H9 (cell line): ENCODE results near the gene BASP1. TPM values are rescaled to one million over a fixed set of nuclear protein-coding genes. Genes with fewer than 3 reads are reported as not detected.

ENCODE experiments used
- DNase-seq: peaks from one replicate; pipeline ENCODE4 v3.0.0-alpha.2; 2017
- H2AFZ ChIP-seq: one replicate; pipeline ENCODE4 v1.6.1; 2013; ENCODE audit warnings: mild to moderate bottlenecking, low read length, control low read depth, moderate library complexity
- H2AK5ac ChIP-seq: 2 replicates; pipeline ENCODE4 v1.6.1; 2013; ENCODE audit warnings: low read length, control low read depth, mixed read lengths; ENCODE audit not compliant: insufficient read length
- H2BK120ac ChIP-seq: one replicate; pipeline ENCODE4 v1.6.1; 2013; ENCODE audit warnings: low read depth, mild to moderate bottlenecking, low read length, control low read depth, inconsistent platforms; ENCODE audit not compliant: poor library complexity, severe bottlenecking
- H2BK12ac ChIP-seq: 2 replicates; pipeline ENCODE4 v1.6.1; 2013; ENCODE audit warnings: low read length, control low read depth, mixed read lengths, low read depth; ENCODE audit not compliant: insufficient read length
- H2BK15ac ChIP-seq: 2 replicates; pipeline ENCODE4 v1.6.1; 2013; ENCODE audit warnings: low read depth, low read length, control low read depth
- H2BK20ac ChIP-seq: one replicate; pipeline ENCODE4 v1.6.1; 2013; ENCODE audit warnings: low read depth, mild to moderate bottlenecking, low read length, control low read depth, inconsistent platforms; ENCODE audit not compliant: poor library complexity, severe bottlenecking
- H2BK5ac ChIP-seq: 2 replicates; pipeline ENCODE4 v1.6.1; 2013; ENCODE audit warnings: low read length, control low read depth, mixed read lengths; ENCODE audit not compliant: insufficient read length
- H3K14ac ChIP-seq: 2 replicates; pipeline ENCODE4 v1.6.1; 2013; ENCODE audit warnings: low read length, control low read depth; ENCODE audit not compliant: insufficient read depth
- H3K18ac ChIP-seq: 2 replicates; pipeline ENCODE4 v1.6.1; 2013; ENCODE audit warnings: low read depth, mild to moderate bottlenecking, mixed read lengths, low read length, control low read depth; ENCODE audit not compliant: insufficient read length
- H3K23ac ChIP-seq: 2 replicates; pipeline ENCODE4 v1.6.1; 2013; ENCODE audit warnings: low read length, control low read depth, mixed read lengths, low read depth; ENCODE audit not compliant: insufficient read length
- H3K23me2 ChIP-seq: 2 replicates; pipeline ENCODE4 v1.6.1; 2013; ENCODE audit warnings: low read depth, mild to moderate bottlenecking, mixed read lengths, low read length, control low read depth; ENCODE audit not compliant: insufficient read length, poor library complexity, severe bottlenecking
- H3K27ac ChIP-seq: 2 replicates; pipeline ENCODE4 v1.5.1; 2013; ENCODE audit warnings: low read length, control low read depth, mixed read lengths, low read depth; ENCODE audit not compliant: insufficient read length
- H3K27me3 ChIP-seq: 2 replicates; pipeline ENCODE4 v1.6.1; 2013; ENCODE audit warnings: low read length, control low read depth, inconsistent platforms; ENCODE audit not compliant: insufficient read depth
- H3K4ac ChIP-seq: 2 replicates; pipeline ENCODE4 v1.6.1; 2013; ENCODE audit warnings: low read depth, mild to moderate bottlenecking, control low read depth, inconsistent platforms, low read length, moderate library complexity
- H3K4me1 ChIP-seq: 2 replicates; pipeline ENCODE4 v1.6.1; 2013; ENCODE audit warnings: low read length, control low read depth, inconsistent platforms; ENCODE audit not compliant: insufficient read depth
- H3K4me2 ChIP-seq: 2 replicates; pipeline ENCODE4 v1.6.1; 2013; ENCODE audit warnings: low read length, control low read depth, mixed read lengths; ENCODE audit not compliant: insufficient read length, insufficient read depth
- H3K56ac ChIP-seq: 2 replicates; pipeline ENCODE4 v1.6.1; 2013; ENCODE audit warnings: low read depth, mild to moderate bottlenecking, mixed read lengths, low read length, control low read depth; ENCODE audit not compliant: insufficient read length
- H3K79me1 ChIP-seq: 2 replicates; pipeline ENCODE4 v1.6.1; 2013; ENCODE audit warnings: low read depth, mild to moderate bottlenecking, moderate library complexity, low read length, control low read depth, inconsistent platforms; ENCODE audit not compliant: insufficient read depth, poor library complexity, severe bottlenecking
- H3K79me2 ChIP-seq: 2 replicates; pipeline ENCODE4 v1.6.1; 2013; ENCODE audit warnings: low read length, control low read depth, inconsistent platforms; ENCODE audit not compliant: insufficient read depth
- H3K9ac ChIP-seq: 2 replicates; pipeline ENCODE4 v1.6.1; 2013; ENCODE audit warnings: low read length, control low read depth, mixed read lengths; ENCODE audit not compliant: insufficient read length; ENCODE audit errors: extremely low read depth
- H3K9me3 ChIP-seq: one replicate; pipeline ENCODE4 v1.6.1; 2013; ENCODE audit warnings: low read depth, low read length, inconsistent platforms; ENCODE audit not compliant: control insufficient read depth
- H3T11ph ChIP-seq: one replicate; pipeline ENCODE4 v1.6.1; 2013; ENCODE audit warnings: mild to moderate bottlenecking, low read length, control low read depth, inconsistent platforms
- H4K20me1 ChIP-seq: one replicate; pipeline ENCODE4 v1.6.1; 2013; ENCODE audit not compliant: control insufficient read depth, insufficient read length, insufficient read depth
- H4K5ac ChIP-seq: 2 replicates; pipeline ENCODE4 v1.6.1; 2013; ENCODE audit warnings: low read depth, mild to moderate bottlenecking, mixed read lengths, low read length, control low read depth; ENCODE audit not compliant: insufficient read length
- H4K8ac ChIP-seq: replicated peaks from 2 replicates; pipeline ENCODE4 v1.6.1; 2013; ENCODE audit warnings: low read length, control low read depth, mixed read lengths, low read depth; ENCODE audit not compliant: insufficient read length
- H4K91ac ChIP-seq: 2 replicates; pipeline ENCODE4 v1.6.1; 2013; ENCODE audit warnings: low read depth, mild to moderate bottlenecking, moderate library complexity, mixed read lengths, low read length, control low read depth; ENCODE audit not compliant: insufficient read length
- H3K27ac Mint-ChIP-seq, 3 experiments: 2 replicates in 2 of 3; 3 replicates in 1 of 3; pipeline ENCODE4 v1.8.0; 2020 to 2021; ENCODE audit warnings: mixed read lengths in 3 of 3, mild to moderate bottlenecking in 1 of 3, moderate library complexity in 1 of 3
- H3K27me3 Mint-ChIP-seq: 2 replicates; pipeline ENCODE4 v1.8.0; 2021; ENCODE audit warnings: low read depth, mild to moderate bottlenecking, moderate library complexity, mixed read lengths
- H3K36me3 Mint-ChIP-seq, 3 experiments: 2 replicates in 2 of 3; 3 replicates in 1 of 3; pipeline ENCODE4 v1.8.0; 2020 to 2021; ENCODE audit warnings: low read depth in 3 of 3, mixed read lengths in 3 of 3; ENCODE audit not compliant: insufficient read depth in 1 of 3
- H3K4me1 Mint-ChIP-seq, 2 experiments: 2 replicates each; pipeline ENCODE4 v1.8.0; 2020; ENCODE audit warnings: mixed read lengths in 2 of 2
- H3K4me3 Mint-ChIP-seq, 2 experiments: 2 replicates in 1 of 2; 3 replicates in 1 of 2; pipeline ENCODE4 v1.8.0; 2020 to 2021; ENCODE audit warnings: mild to moderate bottlenecking in 2 of 2, mixed read lengths in 2 of 2, moderate library complexity in 1 of 2
- H3K9me3 Mint-ChIP-seq, 2 experiments: 2 replicates in 1 of 2; 3 replicates in 1 of 2; pipeline ENCODE4 v1.8.0; 2020; ENCODE audit warnings: mild to moderate bottlenecking in 2 of 2, mixed read lengths in 2 of 2, moderate library complexity in 1 of 2
- CTCF ChIP-seq: fragments of 200-600 bp; sonication (generic); conservative IDR thresholded peaks from 3 replicates; pipeline ENCODE4 v1.8.0; 2021; ENCODE audit warnings: antibody characterized with exemption, mild to moderate bottlenecking
- WGBS: extraction: QIAGEN DNeasy Blood & Tissue Kit; methylation state at CpG from one replicate; pipeline ENCODE4 v1.1.7; 2013; ENCODE audit warnings: missing lambda C conversion rate, low lambda C conversion rate, mixed read lengths; ENCODE audit not compliant: insufficient read length; ENCODE audit errors: extremely low coverage; 5-methylcytosine and 5-hydroxymethylcytosine counted together
- total RNA-seq: library from RNA; stranded (reverse); gene quantifications from 2 replicates; pipeline ENCODE4 v1.2.1, GENCODE V29; 2021

The BASP1 gene
- total RNA-seq, 1 experiment from 2014 or later, result 180 TPM

DNA sequence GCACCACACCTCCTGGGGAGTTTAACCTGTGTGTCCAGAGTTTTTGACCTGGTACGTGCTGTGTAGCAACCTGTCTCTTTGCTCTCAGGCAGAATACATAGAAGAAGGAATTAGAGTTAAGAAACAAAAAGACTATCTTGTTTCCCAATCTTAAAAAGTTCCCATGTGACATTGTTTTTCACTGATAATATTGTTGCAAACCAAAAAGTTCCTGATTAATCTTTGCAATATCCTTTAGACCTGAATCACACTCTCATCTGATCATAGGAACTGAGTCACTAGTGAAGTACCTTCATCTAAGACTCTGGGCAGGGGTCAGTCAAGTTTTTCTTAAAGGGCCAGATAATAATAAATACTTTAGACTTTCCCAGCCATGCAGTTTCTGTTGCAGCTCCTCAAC lies 35.1 kb downstream of the BASP1 start:
- no peak overlapping the region for H2BK120ac ChIP-seq
- no peaks in the 10 kb centered on the region for H3K27me3 ChIP-seq
- no peak overlapping the region for H3K9ac ChIP-seq
- H3K14ac ChIP-seq, result no peak overlapping the region
- TF ChIP-seq CTCF, result no peak
- no peak overlapping the region for H3K4me2 ChIP-seq
- H3K23ac ChIP-seq, result no peak overlapping the region
- no peaks in the 10 kb centered on the region for H3K9me3 ChIP-seq
- no peak overlapping the region for H4K5ac ChIP-seq
- no peak overlapping the region for H2BK20ac ChIP-seq
- no peak overlapping the region for H2AFZ ChIP-seq
- peaks cover 23% of the 10 kb centered on the region; the same call in 1 of the 2 replicates for H3K79me2 ChIP-seq
- H3K56ac ChIP-seq, result no peak overlapping the region
- H3K18ac ChIP-seq, result no peak overlapping the region
- Mint-ChIP-seq H3K4me3 (no peak overlapping the region), H3K9me3 (peaks cover 0 to 4% of the 10 kb centered on the region in 2 experiments; a peak in 1 of 5 replicates), H3K27me3 (no peaks in the 10 kb centered on the region), H3K27ac (no peak overlapping the region; a peak in 1 of 7 replicates), H3K4me1 (peaks cover 52 to 54% of the 10 kb centered on the region in 2 experiments), H3K36me3 (peaks cover 49 to 66% (median 53%) of the 10 kb centered on the region in 3 experiments)
- no peak overlapping the region for H4K8ac ChIP-seq
- DNase-seq, result no peak
- H4K91ac ChIP-seq, result no peak overlapping the region
- no peaks in the 10 kb centered on the region for H3K23me2 ChIP-seq
- no peak overlapping the region for H3K27ac ChIP-seq
- H4K20me1 ChIP-seq, result no peaks in the 10 kb centered on the region
- H2BK12ac ChIP-seq, result no peak overlapping the region
- no peaks in the 10 kb centered on the region; the same call in 1 of the 2 replicates for H3K4me1 ChIP-seq
- H2BK5ac ChIP-seq, result no peak overlapping the region
- H3K4ac ChIP-seq, result no peak overlapping the region
- peaks cover 21% of the 10 kb centered on the region for H3K79me1 ChIP-seq
- no peak overlapping the region for H2AK5ac ChIP-seq
- H2BK15ac ChIP-seq, result no peak overlapping the region
- no CpG with 5 or more reads among the region's 1 CpG for WGBS
- no peak overlapping the region for H3T11ph ChIP-seq
